ENCODE data around the gene VMA21.
A peak's percentile ranks its signal among the peaks of the same experiment; 100 is the strongest.

DNA sequence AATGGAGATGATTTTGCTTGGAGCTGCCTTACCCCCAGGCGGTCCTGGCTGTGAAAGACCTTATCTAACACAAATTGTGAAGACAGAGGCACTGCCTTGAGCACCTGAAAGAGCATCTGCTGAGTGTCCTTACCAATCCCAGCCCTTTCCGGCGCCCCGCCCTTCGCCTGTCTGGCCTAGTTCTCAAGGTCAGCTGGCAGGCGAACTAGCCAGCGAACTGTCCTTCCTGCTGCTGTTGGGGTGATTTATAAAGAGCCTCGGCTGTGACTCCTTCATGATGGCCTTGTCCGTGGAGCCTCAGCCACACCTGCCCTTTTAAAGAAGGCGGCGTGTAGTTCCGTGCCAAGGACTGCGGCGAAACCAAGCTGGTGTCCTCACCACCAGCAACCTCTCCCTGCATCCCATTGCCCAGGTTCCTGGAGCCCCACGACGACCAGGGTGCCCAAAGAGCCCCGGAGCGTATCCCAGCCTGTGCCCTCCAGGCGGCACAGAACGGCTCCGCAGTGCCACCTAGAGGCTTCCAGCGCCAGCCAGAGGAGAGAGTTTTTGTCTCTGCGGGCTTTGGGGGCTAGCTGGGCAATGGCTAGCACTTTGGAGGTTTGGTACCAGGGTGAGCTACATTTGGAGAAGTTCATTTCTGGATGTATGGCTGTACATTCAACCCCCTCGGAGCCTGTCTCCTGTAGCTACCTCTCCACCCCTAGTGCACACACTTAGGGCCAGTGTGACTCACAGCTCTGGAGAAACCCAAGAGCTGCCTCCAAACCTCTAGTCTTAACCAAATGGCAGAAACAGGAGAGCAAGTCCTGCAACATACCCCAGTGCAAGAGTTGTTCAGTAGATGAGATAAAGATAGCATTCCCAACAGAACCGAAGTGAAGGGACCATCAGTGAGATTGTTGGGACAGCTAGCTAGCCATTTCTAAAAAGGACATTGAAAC lies 36.8 kb upstream of the VMA21 start:
- TF ChIP-seq, protein P1, sequence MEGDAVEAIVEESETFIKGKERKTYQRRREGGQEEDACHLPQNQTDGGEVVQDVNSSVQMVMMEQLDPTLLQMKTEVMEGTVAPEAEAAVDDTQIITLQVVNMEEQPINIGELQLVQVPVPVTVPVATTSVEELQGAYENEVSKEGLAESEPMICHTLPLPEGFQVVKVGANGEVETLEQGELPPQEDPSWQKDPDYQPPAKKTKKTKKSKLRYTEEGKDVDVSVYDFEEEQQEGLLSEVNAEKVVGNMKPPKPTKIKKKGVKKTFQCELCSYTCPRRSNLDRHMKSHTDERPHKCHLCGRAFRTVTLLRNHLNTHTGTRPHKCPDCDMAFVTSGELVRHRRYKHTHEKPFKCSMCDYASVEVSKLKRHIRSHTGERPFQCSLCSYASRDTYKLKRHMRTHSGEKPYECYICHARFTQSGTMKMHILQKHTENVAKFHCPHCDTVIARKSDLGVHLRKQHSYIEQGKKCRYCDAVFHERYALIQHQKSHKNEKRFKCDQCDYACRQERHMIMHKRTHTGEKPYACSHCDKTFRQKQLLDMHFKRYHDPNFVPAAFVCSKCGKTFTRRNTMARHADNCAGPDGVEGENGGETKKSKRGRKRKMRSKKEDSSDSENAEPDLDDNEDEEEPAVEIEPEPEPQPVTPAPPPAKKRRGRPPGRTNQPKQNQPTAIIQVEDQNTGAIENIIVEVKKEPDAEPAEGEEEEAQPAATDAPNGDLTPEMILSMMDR (IDR thresholded peaks at IDR 0.05) = peak; percentile 25 to 60 (median 48)
- TF ChIP-seq POLR2A (IDR thresholded peaks at IDR 0.05) = no peak
